NCI-H748 (cell line): Measurements from ENCODE around the gene NRXN3.

Experiments used
- DNase-seq: peaks from one replicate; lab custom pipeline; 2025; ENCODE audit not compliant: unreplicated experiment; lab: John Stamatoyannopoulos, UW

Gene NRXN3

DNA sequence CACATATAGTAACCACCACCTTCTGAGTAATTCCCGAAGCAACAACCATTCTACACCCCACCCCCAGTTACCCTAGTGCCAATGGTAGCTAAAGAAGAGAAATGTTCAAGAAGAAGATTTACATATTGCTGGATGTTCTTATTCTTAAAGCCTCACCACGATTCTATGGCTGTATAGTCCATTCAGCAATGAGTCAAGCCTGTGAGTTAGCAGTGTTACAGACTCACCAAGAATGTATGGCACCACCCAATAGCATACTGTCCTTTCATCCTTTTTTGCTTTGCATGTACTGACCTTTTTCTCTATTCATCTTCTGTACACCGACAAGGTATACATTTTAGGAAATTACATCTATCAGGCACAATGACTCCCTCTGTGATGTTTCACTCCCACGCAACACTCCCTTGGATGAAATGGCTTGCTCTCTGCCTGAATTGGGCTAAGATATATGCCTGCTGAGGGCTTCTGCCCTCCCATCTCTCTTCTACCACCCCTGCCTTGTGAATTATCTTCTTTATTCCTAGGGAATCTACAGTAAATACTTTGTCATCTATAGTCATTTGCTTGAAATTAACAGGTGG, 1095.3 kb downstream of the NRXN3 start:
- no peak for DNase-seq

DNA sequence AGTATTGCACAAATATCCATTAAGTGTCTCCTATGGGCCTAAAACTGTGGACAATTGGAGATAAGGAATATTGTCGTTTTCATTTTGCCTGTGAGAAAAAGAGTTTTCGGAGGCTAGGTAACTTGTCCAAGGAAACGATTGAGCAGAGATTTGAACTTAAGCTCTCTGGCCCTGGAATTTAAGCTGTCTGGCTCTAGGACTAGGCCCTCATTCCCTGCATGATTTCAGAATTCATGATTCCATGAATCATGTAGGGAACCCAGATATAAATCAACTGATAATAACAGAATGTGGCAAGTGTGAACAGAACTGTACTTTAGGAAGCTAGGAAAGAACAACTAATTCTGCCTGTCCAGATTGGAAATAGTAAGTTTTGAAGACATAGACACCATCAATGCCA, 1100.2 kb downstream of the NRXN3 start:
- no peak for DNase-seq

DNA sequence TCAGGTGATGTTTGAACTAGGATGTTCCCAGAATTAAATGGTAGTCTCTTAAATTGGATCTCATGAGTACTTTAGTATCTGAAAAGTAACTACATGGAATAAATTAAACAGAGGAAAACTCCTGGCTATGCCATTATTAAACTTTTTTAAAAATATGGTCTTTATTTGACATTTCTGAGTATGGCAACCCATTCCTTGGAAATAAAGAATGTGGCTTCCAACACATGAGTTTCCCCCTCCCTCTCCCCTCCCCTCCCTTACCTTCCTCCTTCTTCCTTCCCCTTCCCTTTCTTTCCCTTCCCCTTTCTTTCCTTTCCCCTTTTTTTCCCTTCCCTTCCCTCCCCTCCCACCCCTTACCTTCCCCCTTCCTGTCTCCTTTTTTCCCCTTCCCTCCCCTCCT, 1100.9 kb downstream of the NRXN3 start:
- no peak for DNase-seq

DNA sequence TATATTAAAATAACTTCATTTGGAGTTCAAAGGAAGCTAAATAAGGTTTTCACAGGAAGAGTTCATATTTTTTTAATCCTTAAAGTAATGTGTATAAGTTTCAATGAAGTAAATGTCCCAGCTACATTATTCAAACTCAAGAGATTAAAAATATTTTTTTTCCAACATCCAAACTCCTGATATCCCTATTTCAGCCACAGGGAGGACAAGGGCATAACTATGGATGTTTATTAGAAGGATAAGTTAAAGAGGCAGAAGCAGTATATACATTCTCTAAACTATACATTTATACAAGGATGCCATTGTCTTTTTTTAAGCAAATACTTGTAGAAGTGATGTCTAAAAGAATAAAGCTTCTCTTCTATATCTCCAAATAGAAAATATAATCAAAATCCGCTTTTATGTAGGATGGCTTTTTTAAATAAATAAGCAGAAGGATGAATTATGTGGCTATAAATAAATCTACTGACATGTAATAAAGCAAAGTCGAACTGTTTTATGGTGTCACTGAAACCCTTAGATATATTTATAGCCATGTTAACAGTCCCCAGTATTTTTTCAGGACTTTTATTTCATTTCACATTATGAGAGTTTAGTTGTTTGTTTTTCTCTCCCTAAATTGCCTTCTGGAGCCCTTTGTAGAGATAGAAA, 1104.6 kb downstream of the NRXN3 start:
- no peak for DNase-seq

DNA sequence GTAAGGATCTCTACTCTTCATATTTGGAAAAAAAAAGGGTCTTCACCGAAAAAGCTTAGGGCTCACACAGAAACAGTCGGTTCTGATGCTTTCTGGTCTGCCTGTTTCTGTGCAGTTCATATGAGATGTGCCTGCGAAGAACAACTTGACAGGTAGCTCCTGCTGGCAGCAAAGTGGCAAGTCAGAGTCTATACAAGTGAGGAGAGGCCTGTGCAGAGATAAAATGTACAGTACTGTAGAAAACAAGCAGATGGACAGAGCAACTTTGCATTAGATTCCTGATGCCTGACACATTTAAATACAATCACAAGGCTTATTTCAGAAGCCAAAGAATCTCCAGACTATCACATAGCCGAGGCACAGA, 1105.1 kb downstream of the NRXN3 start:
- no peak for DNase-seq

DNA sequence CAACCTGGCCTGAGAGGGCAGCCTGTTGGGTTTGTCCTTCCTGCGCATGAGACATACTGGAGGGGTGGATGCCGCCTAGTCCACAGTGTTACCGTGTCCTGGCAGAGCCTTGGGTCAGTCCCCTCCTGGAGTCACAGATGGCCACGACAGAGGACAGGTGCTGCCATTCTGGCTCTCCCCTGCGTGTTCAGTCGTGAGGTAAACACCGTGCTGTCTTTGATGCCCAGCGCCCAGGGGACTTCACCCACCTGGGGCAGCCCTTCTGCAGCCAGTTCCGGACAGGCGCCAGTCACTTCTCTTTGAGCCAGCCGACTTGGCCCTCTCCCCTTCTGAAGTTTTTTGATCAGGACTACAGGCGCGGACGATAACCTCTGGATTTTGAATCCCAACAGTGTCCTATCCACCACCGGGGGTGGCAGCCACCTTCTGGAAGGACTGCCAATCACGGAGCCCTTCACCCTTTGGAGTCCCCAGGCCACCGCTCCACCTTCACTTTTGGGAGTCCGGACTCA, 1108.2 kb downstream of the NRXN3 start:
- DNase-seq, result peak; percentile 13

DNA sequence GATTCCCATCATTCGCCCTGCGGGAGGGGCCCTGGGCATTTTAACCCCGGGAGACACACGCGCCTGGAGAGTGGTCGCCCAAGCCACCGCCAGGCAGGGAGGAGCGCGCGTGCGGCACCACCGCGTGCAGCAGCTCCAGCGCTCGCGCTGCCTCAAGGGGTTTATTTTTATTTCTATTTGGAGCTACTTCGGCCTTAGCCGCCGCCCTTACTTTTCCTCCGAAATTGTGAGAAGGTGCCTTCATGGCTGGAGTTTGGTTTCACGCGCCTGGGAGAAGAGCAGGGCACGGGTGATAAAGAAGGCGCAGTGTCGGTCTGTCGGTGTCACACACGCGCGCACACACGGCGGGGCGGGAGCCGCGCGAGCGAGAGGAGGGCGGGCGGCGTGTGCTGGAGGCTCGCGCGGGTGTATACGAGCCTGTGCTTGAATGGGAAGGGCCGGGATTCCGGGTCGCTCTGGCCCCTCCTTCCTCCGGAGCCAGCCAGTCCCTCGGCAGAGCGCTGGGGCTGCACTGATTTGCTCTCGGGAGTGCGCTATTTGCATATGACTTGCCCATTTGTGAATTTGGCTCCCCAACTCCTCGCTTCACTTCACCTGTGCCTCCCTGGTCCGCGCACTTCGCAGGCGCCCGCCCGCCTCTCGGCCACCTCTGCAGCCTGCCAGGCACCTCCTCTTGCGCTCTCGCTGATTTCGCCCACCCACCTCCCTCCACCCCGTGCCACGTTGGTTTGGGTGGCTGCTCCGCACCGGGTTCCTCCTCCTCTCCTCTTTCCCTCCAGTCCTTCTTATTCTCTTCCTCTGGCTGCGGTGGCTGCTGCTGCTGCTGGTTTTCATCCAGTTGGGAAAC, 1108.8 kb downstream of the NRXN3 start:
- peak; percentile 97 for DNase-seq

DNA sequence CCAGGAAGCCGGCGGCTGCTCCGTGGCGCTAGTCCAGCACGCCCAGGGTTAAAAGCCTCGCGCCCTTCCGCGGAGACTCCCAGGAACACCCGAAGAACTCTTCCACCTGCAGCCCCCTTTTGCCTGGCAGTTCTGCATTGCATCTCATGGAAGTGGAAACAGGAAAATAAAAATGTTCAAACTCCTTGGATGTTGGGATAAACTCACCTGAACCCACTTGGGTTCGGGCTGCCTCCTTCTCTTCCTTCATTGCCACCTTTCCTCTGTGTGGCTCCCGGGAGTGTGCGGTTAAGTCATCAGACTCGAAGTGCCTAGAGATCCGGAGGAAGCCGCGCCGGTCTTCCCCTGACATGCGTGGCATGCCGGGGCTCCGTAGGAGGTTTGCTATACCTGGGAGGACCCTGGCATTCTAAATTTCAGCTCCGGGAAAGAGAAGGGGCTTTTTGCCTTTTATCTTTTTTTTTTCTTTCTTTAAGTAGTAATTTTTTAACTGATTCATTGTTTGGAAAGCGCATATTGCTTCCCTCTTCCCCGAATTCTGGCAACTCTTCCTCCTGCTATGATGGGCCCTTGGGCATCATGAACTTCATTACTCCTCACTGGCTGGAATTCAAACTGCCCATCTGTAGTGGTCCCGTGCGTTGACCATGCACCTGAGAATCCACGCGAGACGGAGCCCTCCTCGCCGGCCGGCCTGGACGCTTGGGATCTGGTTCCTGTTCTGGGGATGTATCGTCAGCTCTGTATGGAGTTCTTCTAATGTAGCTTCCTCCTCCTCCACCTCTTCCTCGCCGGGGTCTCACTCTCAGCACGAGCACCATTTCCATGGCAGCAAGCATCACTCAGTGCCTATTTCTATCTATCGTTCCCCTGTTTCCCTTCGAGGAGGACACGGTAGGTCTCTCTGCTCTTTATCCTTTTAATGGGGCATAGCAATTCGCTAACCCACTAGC, 1109.7 kb downstream of the NRXN3 start:
- peak; percentile 58 for DNase-seq

DNA sequence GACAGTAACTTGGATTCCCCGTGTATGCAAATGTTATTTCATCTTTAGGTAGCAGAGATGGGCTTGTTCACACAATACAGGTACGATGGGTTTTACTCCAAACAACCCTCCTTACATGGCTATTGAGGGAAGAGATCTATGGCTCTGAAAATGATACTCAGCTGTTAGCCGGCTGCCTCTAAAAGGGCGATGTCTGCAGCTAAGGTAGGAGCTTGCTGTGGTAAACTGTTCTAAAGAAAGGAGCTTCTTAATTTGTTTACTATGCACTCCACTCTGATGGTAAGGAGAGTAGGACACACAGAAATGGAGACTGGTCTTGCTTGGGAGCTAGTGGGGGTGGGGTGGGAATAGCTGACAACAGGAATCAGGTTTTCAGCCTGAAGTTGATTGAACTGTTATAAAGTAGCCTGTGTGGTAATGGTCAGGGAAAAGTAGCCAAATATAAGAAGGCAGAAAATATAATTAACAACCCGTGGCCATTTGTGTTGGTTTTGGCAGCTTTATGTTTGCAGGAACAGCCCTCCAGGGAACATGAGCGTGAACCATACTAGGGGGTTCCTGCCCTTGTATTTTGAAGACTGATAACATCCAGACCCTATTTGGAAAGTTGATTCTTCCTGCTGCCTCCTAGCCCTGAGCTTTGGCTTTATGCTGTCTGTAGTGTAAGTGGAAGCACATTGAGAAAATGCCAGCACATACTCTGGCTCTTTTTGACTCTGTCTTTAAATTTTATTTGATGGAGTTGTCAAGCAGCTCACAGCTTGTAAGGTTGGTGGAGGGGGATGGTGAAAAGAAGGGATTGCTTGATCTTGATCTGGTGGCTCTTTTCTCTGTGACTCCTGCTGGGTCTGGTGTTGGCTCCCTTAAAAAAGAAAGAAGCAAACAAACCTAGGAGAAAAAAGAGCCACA, 1111.3 kb downstream of the NRXN3 start:
- DNase-seq, result peak; percentile 16

DNA sequence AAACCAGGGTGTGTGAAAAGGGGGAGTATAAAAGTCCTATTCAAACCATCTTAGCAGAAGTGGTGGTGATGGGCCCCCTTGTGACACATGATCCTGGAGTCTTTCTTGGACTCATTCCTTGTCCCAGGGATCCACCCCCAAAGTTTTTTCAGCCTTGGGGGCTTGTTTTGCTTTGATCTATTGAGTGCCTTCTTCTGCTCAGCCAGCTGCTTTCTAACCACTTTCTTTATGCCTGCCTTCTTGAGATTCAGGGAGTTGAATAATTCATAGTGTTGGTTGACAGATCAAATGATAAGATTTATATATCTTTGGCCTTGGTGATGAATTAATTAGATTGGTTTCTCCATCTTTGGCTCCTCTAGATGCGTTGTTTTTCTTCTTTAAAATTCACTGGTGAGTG, 1114.4 kb downstream of the NRXN3 start:
- DNase-seq, result no peak

DNA sequence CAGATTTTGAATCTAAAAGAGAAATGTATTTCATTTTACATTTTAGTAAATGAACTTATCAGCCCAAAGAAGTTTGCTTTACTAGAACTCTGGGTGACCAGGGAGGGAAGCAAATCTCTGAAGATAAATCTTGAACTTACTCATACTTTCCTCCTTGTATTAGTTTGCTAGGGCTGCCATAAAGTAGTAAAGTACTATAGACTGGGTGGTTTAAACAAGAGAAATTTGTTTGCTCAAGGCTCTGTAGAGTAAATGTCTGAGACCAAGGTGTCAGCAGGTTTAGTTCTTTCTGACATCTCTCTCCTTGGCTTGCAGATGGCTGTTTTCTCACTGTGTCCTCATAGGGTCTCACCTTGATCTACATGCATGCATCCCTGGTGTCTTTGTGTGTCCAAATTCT, 1115.1 kb downstream of the NRXN3 start:
- no peak for DNase-seq

DNA sequence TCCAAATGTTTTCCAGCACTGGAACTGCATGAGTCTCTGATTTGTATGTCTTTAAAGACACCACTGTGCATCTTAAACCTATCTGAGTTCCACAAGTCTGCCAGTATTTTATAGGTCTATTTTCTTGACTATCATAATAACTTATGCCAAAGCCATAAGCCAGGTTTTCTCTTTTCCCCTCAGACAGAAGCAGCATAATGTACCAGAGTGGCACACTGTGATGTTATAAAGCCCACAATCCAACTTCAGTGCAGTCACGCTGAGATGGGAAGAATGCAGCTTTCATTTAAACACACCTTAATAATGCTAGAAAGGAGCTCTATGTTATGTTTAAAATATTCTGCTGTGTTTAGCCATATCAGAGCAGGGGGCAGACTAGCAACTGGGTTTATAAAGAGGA, 1117.8 kb downstream of the NRXN3 start:
- no peak for DNase-seq

DNA sequence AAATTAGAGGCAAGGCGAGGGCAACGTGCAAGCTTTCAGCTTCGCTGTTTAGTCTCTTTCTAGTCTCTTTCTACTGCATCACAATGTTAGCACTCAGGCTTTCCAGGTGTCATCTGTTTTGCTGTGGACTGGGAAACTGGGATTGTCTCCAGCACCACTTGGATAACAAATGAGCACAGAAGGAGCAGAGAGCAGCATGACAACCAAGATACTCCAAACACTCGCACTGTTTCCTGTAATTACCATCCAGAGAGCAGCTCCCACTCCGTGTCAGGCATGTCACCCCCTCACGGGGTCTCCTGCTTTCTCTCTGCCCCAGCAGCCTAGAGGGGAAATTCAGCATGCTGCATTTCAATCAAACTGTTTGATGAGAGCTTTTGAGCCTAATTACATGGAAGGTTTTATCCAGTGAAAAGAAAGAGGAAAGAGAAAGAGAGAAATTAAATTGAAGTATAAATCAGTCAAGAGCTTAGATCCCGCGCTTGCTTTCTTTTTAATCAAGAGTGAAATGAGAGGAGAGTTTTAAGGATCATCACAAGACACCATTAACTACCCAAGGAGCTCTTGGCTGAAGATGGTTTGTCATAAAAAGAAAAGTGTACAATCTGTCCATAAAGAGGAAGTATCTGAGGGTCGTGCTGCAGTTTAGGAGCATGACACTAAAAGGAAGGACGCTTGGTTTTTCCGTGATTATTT, 1123.5 kb downstream of the NRXN3 start:
- peak; percentile 23 for DNase-seq

DNA sequence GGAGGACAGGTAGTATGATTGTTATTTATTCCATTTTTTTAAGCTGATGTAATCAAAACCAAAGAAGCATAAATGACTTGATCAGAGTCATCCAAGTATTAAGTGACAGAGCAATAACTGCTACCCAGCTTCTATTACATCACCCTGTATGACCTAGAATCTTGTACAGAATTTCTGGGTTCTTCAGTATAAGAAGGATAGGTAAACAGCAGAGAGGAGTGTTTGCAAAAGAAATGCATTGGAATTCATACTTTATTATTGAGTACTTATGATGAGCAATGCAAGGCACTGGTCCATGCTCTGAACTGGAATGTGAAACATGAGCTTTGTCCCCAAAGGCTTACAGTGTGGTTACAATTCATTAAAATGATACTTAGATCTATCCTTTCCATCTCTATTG, 1124.3 kb downstream of the NRXN3 start:
- DNase-seq, result no peak

DNA sequence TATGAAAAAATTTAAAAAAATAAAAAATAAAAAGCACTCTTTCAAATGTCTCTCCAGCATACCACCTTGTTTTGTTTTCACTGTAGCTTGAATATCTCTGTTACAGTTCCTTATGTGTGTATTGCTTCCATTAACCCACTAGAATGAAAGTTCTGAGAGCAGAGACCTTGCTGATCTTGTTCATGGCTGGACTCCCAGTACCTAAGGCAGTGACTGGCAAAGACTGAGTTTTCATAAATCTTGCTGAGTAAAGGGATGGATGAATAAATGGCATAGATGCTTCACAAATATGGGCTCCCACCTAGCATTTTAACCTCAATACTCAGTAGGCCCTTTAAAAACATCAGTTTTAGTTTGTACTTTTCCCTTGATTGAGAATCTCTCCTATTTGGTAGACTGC, 1125.2 kb downstream of the NRXN3 start:
- DNase-seq, result no peak

DNA sequence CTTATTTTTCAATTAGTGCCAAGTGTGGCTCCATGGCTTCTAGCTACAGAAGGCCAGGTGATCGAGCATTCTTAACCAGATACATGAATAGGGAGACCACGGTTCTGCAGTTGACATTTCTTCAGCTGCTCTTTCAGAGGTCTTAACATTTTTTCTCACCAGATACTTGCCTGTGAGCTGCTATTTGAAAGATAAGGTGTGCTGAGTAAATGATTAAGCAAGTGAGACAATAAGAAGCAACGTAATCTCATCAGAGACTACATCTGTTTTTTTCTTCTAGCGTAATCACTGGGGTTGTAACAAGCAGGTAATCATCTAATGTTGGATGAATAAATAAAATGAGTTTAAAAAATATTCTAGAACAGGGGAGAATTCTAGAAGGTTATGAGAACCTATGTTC, 1128.2 kb downstream of the NRXN3 start:
- DNase-seq, result no peak

DNA sequence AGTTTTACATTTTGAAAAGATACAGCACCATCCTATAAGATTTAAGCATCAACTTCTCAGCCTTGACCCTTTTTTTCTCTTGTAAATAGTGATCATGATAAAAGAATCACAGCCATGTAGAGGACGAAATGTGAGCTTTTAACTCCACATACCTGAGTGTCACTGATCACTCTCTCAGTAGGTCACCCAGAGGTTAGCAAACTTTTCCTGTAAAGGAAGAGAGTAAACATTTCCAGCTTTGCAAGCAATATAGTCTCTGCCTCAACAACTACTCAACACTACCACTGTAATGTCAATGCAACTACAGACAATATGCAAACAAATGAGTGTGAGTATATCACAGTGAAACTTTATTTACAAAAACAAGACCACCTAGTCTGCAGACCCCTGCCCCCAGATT, 1129.0 kb downstream of the NRXN3 start:
- no peak for DNase-seq

DNA sequence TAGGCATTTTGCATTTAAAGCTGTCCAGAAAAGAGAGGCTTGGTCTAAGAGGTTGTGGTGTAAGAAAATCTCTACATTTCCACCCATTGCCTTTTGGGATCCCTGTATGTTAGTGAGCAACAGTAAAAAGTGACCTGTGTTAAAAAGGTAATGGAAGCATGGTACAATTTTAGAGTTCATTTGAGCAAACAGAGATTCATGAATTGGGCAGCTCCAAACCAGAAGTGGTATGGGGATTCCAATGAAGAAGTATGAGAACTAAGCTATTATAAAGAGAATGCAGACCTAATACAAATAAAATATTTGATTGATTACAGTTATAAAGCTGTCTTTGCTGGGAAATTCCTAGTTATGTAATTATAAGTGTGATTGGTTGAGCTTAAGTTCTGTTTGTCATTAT, 1134.1 kb downstream of the NRXN3 start:
- DNase-seq, result no peak

DNA sequence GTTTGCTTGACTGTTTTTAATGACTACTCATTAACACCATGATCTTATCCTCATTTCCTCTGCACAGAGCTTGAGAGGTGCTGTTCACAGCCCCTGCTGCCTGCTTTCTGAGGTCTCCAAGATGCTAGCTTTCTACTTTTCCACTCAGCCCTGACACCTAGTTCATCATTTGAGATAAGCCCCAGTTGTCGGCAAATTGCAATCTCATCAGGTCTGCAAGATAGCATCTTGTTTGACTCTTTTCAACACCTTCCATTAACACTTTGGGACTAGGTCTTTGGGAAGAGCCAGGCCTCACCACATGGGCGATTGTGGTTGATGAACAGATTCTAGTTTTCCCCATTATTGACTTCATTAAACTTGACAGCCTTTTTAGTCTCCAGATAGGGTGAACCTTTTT, 1136.4 kb downstream of the NRXN3 start:
- no peak for DNase-seq
